Suprapubic skin (tissue), 3 donors: Measurements from ENCODE around the gene OSGEP.

Experiments used
- POLR2AphosphoS5 ChIP-seq, 3 donors: sonication (generic); formaldehyde crosslinking; IDR thresholded peaks; one replicate each; pipeline ENCODE4 v1.6.1; 2017; ENCODE audit warnings: antibody characterized with exemption in 3 of 3
- TF ChIP-seq, protein P1 (sequence below), 2 donors: fragments of 200-600 bp in 1 of 2; fragments of 450-650 bp in 1 of 2; sonication (generic) in 1 of 2; IDR thresholded peaks; one replicate each; pipeline ENCODE4 v1.5.1; 2016 to 2019; ENCODE audit warnings: antibody characterized with exemption in 2 of 2, mild to moderate bottlenecking in 1 of 2, moderate library complexity in 1 of 2

DNA sequence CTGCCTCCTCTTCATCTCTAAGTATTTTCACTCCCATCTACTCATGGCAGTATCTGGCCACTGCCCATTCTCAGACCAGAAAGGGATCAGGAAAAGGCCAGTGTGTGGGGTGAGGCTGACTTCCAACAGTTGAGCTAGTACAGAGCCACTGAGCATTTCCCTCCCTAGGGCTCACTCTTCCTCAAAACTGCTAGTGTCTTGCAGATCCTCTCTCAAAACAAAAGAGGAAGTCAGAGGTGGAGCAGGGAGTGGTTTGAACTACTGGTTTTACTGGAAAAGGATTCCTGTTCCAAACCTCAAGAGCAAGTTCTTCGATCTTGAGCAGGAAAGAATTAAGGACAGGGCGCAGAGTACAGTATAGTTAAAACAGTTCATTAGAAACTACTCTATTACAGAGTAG lies 39.0 kb upstream of the OSGEP start:
- TF ChIP-seq, protein P1, sequence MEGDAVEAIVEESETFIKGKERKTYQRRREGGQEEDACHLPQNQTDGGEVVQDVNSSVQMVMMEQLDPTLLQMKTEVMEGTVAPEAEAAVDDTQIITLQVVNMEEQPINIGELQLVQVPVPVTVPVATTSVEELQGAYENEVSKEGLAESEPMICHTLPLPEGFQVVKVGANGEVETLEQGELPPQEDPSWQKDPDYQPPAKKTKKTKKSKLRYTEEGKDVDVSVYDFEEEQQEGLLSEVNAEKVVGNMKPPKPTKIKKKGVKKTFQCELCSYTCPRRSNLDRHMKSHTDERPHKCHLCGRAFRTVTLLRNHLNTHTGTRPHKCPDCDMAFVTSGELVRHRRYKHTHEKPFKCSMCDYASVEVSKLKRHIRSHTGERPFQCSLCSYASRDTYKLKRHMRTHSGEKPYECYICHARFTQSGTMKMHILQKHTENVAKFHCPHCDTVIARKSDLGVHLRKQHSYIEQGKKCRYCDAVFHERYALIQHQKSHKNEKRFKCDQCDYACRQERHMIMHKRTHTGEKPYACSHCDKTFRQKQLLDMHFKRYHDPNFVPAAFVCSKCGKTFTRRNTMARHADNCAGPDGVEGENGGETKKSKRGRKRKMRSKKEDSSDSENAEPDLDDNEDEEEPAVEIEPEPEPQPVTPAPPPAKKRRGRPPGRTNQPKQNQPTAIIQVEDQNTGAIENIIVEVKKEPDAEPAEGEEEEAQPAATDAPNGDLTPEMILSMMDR (IDR thresholded peaks at IDR 0.05), result no peak
- TF ChIP-seq POLR2AphosphoS5 (IDR thresholded peaks at IDR 0.05), result no peak
